Heart left ventricle (tissue), 16 donors: ENCODE results near the gene LASP1. TPM values are rescaled to one million over a fixed set of nuclear protein-coding genes. Genes with fewer than 3 reads are reported as not detected.

Source experiments
- ATAC-seq, 4 donors: fragments of 200-7000 bp; cut with Tn5 transposase; one replicate each; pipeline ENCODE4 v1.9.1; 2020 to 2022; ENCODE audit warnings: moderate library complexity in 4 of 4, mild to moderate bottlenecking in 3 of 4, moderate number of reproducible peaks in 1 of 4
- DNase-seq, 5 donors: peaks; one replicate each; pipeline ENCODE4 v3.0.0-alpha.2; 2020
- H3K27ac ChIP-seq, 12 donors: fragments of 200-600 bp; sonication (generic) in 4 of 12; one replicate each; pipeline versions ENCODE4 v1.5.0 to v1.8.0; 2016 to 2022; ENCODE audit warnings: mild to moderate bottlenecking in 2 of 12
- H3K27me3 ChIP-seq, 9 donors: fragments of 200-600 bp; sonication (generic) in 2 of 9; one replicate each; pipeline versions ENCODE4 v1.5.1 to v1.8.0; 2016 to 2022; ENCODE audit warnings: mild to moderate bottlenecking in 3 of 9
- H3K36me3 ChIP-seq, 9 donors: fragments of 200-600 bp; sonication (generic) in 2 of 9; one replicate each; pipeline versions ENCODE4 v1.5.0 to v1.8.0; 2018 to 2022; ENCODE audit warnings: mild to moderate bottlenecking in 2 of 9
- H3K4me1 ChIP-seq, 12 donors: fragments of 200-600 bp; sonication (generic) in 4 of 12; one replicate each; pipeline versions ENCODE4 v1.5.0 to v1.8.0; 2016 to 2022; ENCODE audit warnings: mild to moderate bottlenecking in 3 of 12
- H3K4me3 ChIP-seq, 12 donors: fragments of 200-600 bp; sonication (generic) in 4 of 12; one replicate each; pipeline versions ENCODE4 v1.5.0 to v1.8.0; 2017 to 2022; ENCODE audit warnings: mild to moderate bottlenecking in 9 of 12, moderate library complexity in 4 of 12
- H3K9me3 ChIP-seq, 12 donors: fragments of 200-600 bp; sonication (generic) in 4 of 12; one replicate each; pipeline versions ENCODE4 v1.5.0 to v1.8.0; 2016 to 2022; ENCODE audit warnings: mild to moderate bottlenecking in 1 of 12
- CTCF ChIP-seq, 12 donors: fragments of 200-600 bp; sonication (generic) in 4 of 12; IDR thresholded peaks; one replicate each; pipeline versions ENCODE4 v1.5.0 to v1.8.0; 2018 to 2022; ENCODE audit warnings: antibody characterized with exemption in 12 of 12, mild to moderate bottlenecking in 5 of 12
- POLR2A ChIP-seq, 2 donors: fragments of 450-650 bp; IDR thresholded peaks; one replicate each; pipeline ENCODE4 v1.6.1; 2017; ENCODE audit warnings: antibody characterized with exemption in 2 of 2, mild to moderate bottlenecking in 2 of 2, moderate library complexity in 2 of 2
- WGBS, 4 donors: extraction: QIAGEN DNeasy Blood & Tissue Kit in 2 of 4; methylation state at CpG; one replicate each; pipeline versions ENCODE4 v1.1.5 to v1.1.7; 2013 to 2018; 5-methylcytosine and 5-hydroxymethylcytosine counted together
- intact Hi-C, 10 donors: fragments of 100-400 bp; cut with DNase I; formaldehyde crosslinking; loops; one replicate each; pipeline versions ENCODE4 v1.11.1 to v1.14.2; 2022
- polyA plus RNA-seq, 2 donors: library from polyadenylated mRNA; stranded (reverse); fragments of 200-250 nt; gene quantifications; one replicate each; pipeline ENCODE4 v1.2.3, GENCODE V29; 2013
- total RNA-seq, 9 donors: library from RNA; depleted of rRNA in 2 of 9; stranded (reverse); fragments of >200 nt in 2 of 9; fragmentation: NEBNext Ultra II Directional in 3 of 9; extraction: Animal tissue kit (Norgen Biotek cat#: 25700) in 3 of 9; gene quantifications; one replicate each; pipeline versions ENCODE4 v1.1.0 to v1.2.4, GENCODE V29; 2016 to 2023
- donor health status: ischemic (EF 13 %, LVEDD 7.1; RV severe dilation, severe dysfunction).
- donor health status: healthy with polysubstance abuse.
- donor health status: DM: no; HTN: yes; CAD: no.
- donor health status: DM: no; HTN: no; CAD: no.
- donor health status: ischemic (EF 25% LVEDD 6.9; RV normal size, moderate dysfunction).
- donor health status: ischemic (EF 25% LVEDD 5.7; RV mildly dilated, moderate dysfunction).
- donor health status: healthy.
- donor health status: DM: yes; HTN: yes; CAD: no.
- donor health status: ischemic (EF 35%, LVEDD 5.7; RV mildly dilated, moderate dysfunction).
- donor health status: nonischemic (EF 11% LVEDD 7.7; RV severe dilation, severe dysfunction).
- donor health status: DM: yes; HTN: yes; CAD: no.
- donor health status: PGD.
- donor health status: ischemic (EF 29% LVEDD 5.4; RV normal size, mild dysfunction).
- donor health status: nonischemic (EF 23%, LVEDD 6.1; RV moderate dilation, normal function).

Gene LASP1
- total and polyA plus RNA-seq, 11 donors: 18.2 to 88.2 (median 26.7) TPM

- intact Hi-C loops: loop anchor here in 4 of 10 donors (2.0 to 5.0 kb wide), 3 partner anchors 37 to 47 kb away; partner anchors contain the start of gene LASP1 (in 2 of the 4)
- DNase-seq: no peak
- TF ChIP-seq CTCF (IDR thresholded peaks at IDR 0.05) (no peak), POLR2A (IDR thresholded peaks at IDR 0.05) (no peak)
- H3K36me3 ChIP-seq: peaks cover 0 to 63% (median 55%) of the 10 kb centered on the region in 9 donors
- H3K4me3 ChIP-seq: no peak overlapping the region
- peak overlapping the region in 9 of 12 donors; percentile 9 to 84 (median 66) for H3K27ac ChIP-seq
- 87 to 95% (median 90%) methylated on average over 16 of the region's 16 CpGs for WGBS, 4 donors
- no peaks in the 10 kb centered on the region for H3K27me3 ChIP-seq
- no peaks in the 10 kb centered on the region for H3K9me3 ChIP-seq
- no peak for ATAC-seq
- H3K4me1 ChIP-seq: peaks cover 3 to 65% (median 42%) of the 10 kb centered on the region in 12 donors
Measured at GRCh38 chr17:38919316-38920078, 49.6 kb downstream of the LASP1 start.

- ATAC-seq (peak in 3 of 4 donors; percentile 21 to 48 (median 45)), DNase-seq (no peak)
- Histone ChIP-seq H3K4me1 (peaks cover 3 to 65% (median 44%) of the 10 kb centered on the region in 12 donors), H3K27ac (peak overlapping the region in 11 of 12 donors; percentile 26 to 84 (median 66)), H3K9me3 (no peaks in the 10 kb centered on the region), H3K36me3 (peaks cover 0 to 51% (median 44%) of the 10 kb centered on the region in 9 donors), H3K4me3 (no peak overlapping the region), H3K27me3 (no peaks in the 10 kb centered on the region)
- 44 to 58% (median 53%) methylated on average over 9 of the region's 9 CpGs for WGBS, 4 donors
- TF ChIP-seq CTCF (IDR thresholded peaks at IDR 0.05): no peak
- TF ChIP-seq POLR2A (IDR thresholded peaks at IDR 0.05): no peak
- intact Hi-C loops: loop anchor here in 3 of 10 donors (5.0 kb wide), 2 partner anchors 38 to 48 kb away; partner anchors contain the start of gene LASP1 (in 2 of the 3)
Measured at GRCh38 chr17:38920374-38921291, 50.8 kb downstream of the LASP1 start.

GRCh38 chr17:38921756-38922411 lies 52.0 kb downstream of the LASP1 start:
- no peak for ATAC-seq
- 72 to 76% (median 73%) methylated on average over 11 to 13 of the region's 13 CpGs for WGBS, 4 donors
- DNase-seq: no peak
- no peaks in the 10 kb centered on the region for H3K9me3 ChIP-seq
- no peaks in the 10 kb centered on the region for H3K27me3 ChIP-seq
- peak overlapping the region in 11 of 12 donors; percentile 26 to 84 (median 63) for H3K27ac ChIP-seq
- H3K4me1 ChIP-seq: peaks cover 3 to 68% (median 47%) of the 10 kb centered on the region in 12 donors
- peaks cover 0 to 39% (median 32%) of the 10 kb centered on the region in 9 donors for H3K36me3 ChIP-seq
- H3K4me3 ChIP-seq: no peak overlapping the region
- TF ChIP-seq POLR2A (IDR thresholded peaks at IDR 0.05) (no peak), CTCF (IDR thresholded peaks at IDR 0.05) (no peak)
- intact Hi-C loops: loop anchor here in 4 of 10 donors (2.0 to 5.0 kb wide), 3 partner anchors 40 to 51 kb away; partner anchors contain the start of gene LASP1 (in 3 of the 4)
